Measurements from ENCODE around the gene SSPN.

DNA sequence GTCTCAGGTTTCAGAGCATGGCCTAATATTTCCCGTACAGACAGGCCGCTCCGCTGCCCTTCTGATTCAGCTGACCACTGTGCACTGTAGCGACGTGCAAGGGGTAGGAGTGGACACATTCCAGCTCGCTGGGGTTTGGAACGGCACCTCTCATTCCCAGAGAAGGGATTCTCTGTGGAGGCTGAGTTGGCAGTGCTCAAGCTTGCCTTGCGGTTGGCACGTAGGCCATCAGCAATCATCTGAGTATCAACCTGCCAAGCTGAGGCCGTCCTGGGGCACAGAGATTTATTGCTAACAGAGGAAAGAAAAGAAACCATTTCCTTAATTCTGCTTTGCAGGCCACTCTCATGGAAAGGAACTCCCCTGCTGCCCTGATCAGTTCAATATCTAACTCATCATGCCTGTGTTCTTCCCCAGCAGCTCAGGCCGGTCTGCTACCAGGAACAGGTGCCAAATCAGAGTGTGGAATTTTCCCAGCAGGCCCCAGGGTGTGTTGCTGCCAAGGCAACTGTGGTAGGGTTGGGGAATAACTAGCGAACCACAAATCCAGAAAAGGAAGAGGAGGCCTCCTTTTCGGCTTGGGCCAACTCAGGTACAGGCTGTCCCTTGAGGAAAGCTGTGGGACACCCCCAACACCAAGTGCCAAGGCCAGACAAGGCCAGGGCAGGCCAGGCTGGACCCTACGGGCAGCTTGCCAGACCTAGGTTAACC, 92.5 kb downstream of the SSPN start:
- TF ChIP-seq CTCF (IDR thresholded peaks at IDR 0.05 in 2 of 3, conservative IDR thresholded peaks at IDR 0.05 in 1 of 3; ENCODE audit: borderline replicate concordance in 1 of 3, insufficient read depth in 1 of 3, low read depth in 2 of 3, low read length in 2 of 3) (no peak), ZBTB33 (IDR thresholded peaks at IDR 0.05; ENCODE audit: extremely low read depth, insufficient replicate concordance, low read length) (no peak), POLR2A (IDR thresholded peaks at IDR 0.05; ENCODE audit: borderline replicate concordance, extremely low read depth, insufficient read depth, insufficient read length) (no peak), TCF7L2 (IDR thresholded peaks at IDR 0.05; ENCODE audit: borderline replicate concordance, extremely low read depth, insufficient read depth, insufficient read length) (no peak), RAD21 (IDR thresholded peaks at IDR 0.05; ENCODE audit: low read depth) (no peak), SP1 (IDR thresholded peaks at IDR 0.05; ENCODE audit: low read depth) (no peak), FOSL1 (IDR thresholded peaks at IDR 0.05; ENCODE audit: low read depth) (no peak), POLR2AphosphoS5 (IDR thresholded peaks at IDR 0.05; ENCODE audit: low read depth, low read length) (no peak), SIN3A (IDR thresholded peaks at IDR 0.05; ENCODE audit: low read depth) (no peak), EZH2 (IDR thresholded peaks at IDR 0.05) (no peak)
- TF ChIP-seq, protein P1, sequence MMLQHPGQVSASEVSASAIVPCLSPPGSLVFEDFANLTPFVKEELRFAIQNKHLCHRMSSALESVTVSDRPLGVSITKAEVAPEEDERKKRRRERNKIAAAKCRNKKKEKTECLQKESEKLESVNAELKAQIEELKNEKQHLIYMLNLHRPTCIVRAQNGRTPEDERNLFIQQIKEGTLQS (IDR thresholded peaks at IDR 0.05), result no peak
- TF ChIP-seq, protein P2, sequence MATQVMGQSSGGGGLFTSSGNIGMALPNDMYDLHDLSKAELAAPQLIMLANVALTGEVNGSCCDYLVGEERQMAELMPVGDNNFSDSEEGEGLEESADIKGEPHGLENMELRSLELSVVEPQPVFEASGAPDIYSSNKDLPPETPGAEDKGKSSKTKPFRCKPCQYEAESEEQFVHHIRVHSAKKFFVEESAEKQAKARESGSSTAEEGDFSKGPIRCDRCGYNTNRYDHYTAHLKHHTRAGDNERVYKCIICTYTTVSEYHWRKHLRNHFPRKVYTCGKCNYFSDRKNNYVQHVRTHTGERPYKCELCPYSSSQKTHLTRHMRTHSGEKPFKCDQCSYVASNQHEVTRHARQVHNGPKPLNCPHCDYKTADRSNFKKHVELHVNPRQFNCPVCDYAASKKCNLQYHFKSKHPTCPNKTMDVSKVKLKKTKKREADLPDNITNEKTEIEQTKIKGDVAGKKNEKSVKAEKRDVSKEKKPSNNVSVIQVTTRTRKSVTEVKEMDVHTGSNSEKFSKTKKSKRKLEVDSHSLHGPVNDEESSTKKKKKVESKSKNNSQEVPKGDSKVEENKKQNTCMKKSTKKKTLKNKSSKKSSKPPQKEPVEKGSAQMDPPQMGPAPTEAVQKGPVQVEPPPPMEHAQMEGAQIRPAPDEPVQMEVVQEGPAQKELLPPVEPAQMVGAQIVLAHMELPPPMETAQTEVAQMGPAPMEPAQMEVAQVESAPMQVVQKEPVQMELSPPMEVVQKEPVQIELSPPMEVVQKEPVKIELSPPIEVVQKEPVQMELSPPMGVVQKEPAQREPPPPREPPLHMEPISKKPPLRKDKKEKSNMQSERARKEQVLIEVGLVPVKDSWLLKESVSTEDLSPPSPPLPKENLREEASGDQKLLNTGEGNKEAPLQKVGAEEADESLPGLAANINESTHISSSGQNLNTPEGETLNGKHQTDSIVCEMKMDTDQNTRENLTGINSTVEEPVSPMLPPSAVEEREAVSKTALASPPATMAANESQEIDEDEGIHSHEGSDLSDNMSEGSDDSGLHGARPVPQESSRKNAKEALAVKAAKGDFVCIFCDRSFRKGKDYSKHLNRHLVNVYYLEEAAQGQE (IDR thresholded peaks at IDR 0.05; ENCODE audit: low read depth), result no peak

Data from HCT116 (cell line).